K562 (cell line): ENCODE measurements around the gene SNUPN. TPM values are rescaled to one million over a fixed set of nuclear protein-coding genes. Genes with fewer than 3 reads are reported as not detected.
A peak's percentile ranks its signal among the peaks of the same experiment; 100 is the strongest.

Experiments
- ATAC-seq: fragments of 200-7000 bp; cut with Tn5 transposase; 3 replicates; pipeline ENCODE4 v1.9.1; 2020; ENCODE audit warnings: moderate library complexity
- BruUV-seq: library from RNA; stranded (reverse); fragments of 400-500 nt; replicated peaks from 2 replicates; lab custom pipeline; 2021; lab: Mats Ljungman, UMichigan
- CTCF ChIA-PET: fragments of 300-600 bp; formaldehyde crosslinking; extraction: SDS; loops from one replicate; lab custom pipeline; 2021; ENCODE audit warnings: low intra/inter-chr PET ratio; lab: Yijun Ruan, JAX
- POLR2A ChIA-PET: fragments of 300-600, 350-650 bp; sonication (Branson Sonifier 250); formaldehyde crosslinking; extraction: SDS; loops from one replicate; lab custom pipeline; 2021; ENCODE audit warnings: antibody characterized with exemption, inconsistent platforms; lab: Yijun Ruan, JAX
- DNase-seq, 4 experiments: peaks; one replicate each; pipeline versions ENCODE4 v3.0.0 to v3.0.0-alpha.2; 2011 to 2018; ENCODE audit warnings: low spot score in 3 of 4, mixed read lengths in 3 of 4; ENCODE audit errors: extremely low read depth in 1 of 4
- FAIRE-seq: peaks from 2 replicates; lab custom pipeline; 2011; peaks lifted over from hg19 to GRCh38; lab: Jason Lieb, UNC
- H2AFZ ChIP-seq: 2 replicates; pipeline ENCODE4 v1.6.0; 2011; ENCODE audit warnings: low read depth, low read length, control low read depth, inconsistent platforms
- H3K27ac ChIP-seq: fragments of 200-600 bp; 3 replicates; pipeline ENCODE4 v1.8.0; 2011; ENCODE audit warnings: low read depth, mild to moderate bottlenecking, control low read depth, inconsistent platforms, low read length, moderate library complexity, mixed read lengths; ENCODE audit errors: extremely low read depth
- H3K27me3 ChIP-seq, 2 experiments: fragments of 300-600 bp in 1 of 2; 2 replicates in 1 of 2; 3 replicates in 1 of 2; pipeline versions ENCODE4 v1.6.0 to v1.8.0; 2011; ENCODE audit warnings: inconsistent platforms in 2 of 2, low read length in 2 of 2, mild to moderate bottlenecking in 1 of 2, mixed read lengths in 1 of 2, moderate library complexity in 1 of 2; ENCODE audit not compliant: control insufficient read depth in 2 of 2, insufficient read depth in 2 of 2
- H3K36me3 ChIP-seq: fragments of 300-600 bp; 3 replicates; pipeline ENCODE4 v1.8.0; 2011; ENCODE audit warnings: mild to moderate bottlenecking, low read length, inconsistent platforms; ENCODE audit not compliant: control insufficient read depth, insufficient read depth
- H3K4me1 ChIP-seq, 2 experiments: fragments of 200-600 bp in 1 of 2; replicated peaks in 1 of 2; 2 replicates in 1 of 2; 3 replicates in 1 of 2; pipeline versions ENCODE4 v1.5.1 to v1.8.0; 2011; ENCODE audit warnings: inconsistent platforms in 2 of 2, low read length in 2 of 2, mild to moderate bottlenecking in 1 of 2, mixed read lengths in 1 of 2, moderate library complexity in 1 of 2; ENCODE audit not compliant: control insufficient read depth in 2 of 2, insufficient read depth in 2 of 2
- H3K4me2 ChIP-seq: 2 replicates; pipeline ENCODE4 v1.6.1; 2011; ENCODE audit warnings: low read length, control low read depth, inconsistent platforms, mixed read lengths; ENCODE audit not compliant: insufficient read depth
- H3K4me3 ChIP-seq: fragments of 200-600 bp; sonication (generic), shearing (Covaris generic); 2 replicates; pipeline ENCODE4 v1.5.1; 2016; ENCODE audit warnings: control low read depth, inconsistent platforms
- H3K79me2 ChIP-seq: fragments of 200-600 bp; 3 replicates; pipeline ENCODE4 v1.8.0; 2011; ENCODE audit warnings: low read length, inconsistent platforms; ENCODE audit not compliant: control insufficient read depth, insufficient read depth
- H3K9ac ChIP-seq, 2 experiments: 2 replicates each; pipeline versions ENCODE4 v1.6.0 to v1.6.1; 2011; ENCODE audit warnings: low read depth in 2 of 2, low read length in 2 of 2, control low read depth in 1 of 2, inconsistent platforms in 1 of 2, mild to moderate bottlenecking in 1 of 2, mixed read lengths in 1 of 2; ENCODE audit not compliant: insufficient read depth in 1 of 2
- H3K9me1 ChIP-seq: one replicate; pipeline ENCODE4 v1.6.0; 2011; ENCODE audit warnings: inconsistent platforms, mild to moderate bottlenecking, low read length, moderate library complexity; ENCODE audit not compliant: control insufficient read depth, insufficient read depth
- H3K9me3 ChIP-seq: replicated peaks from 2 replicates; pipeline ENCODE4 v1.5.1; 2011; ENCODE audit warnings: low read depth, low read length, inconsistent platforms; ENCODE audit not compliant: control insufficient read depth, insufficient read depth
- H4K20me1 ChIP-seq: replicated peaks from 2 replicates; pipeline ENCODE4 v1.6.1; 2011; ENCODE audit warnings: low read length, inconsistent platforms, mixed read lengths; ENCODE audit not compliant: control insufficient read depth, insufficient read depth
- CBFA2T3 ChIP-seq: fragments of 450-650 bp; IDR thresholded peaks from 2 replicates; pipeline ENCODE4 v1.6.1; 2017
- CUX1 ChIP-seq: fragments of 200-800 bp; sonication (Bioruptor generic); IDR thresholded peaks from 2 replicates; pipeline ENCODE4 v1.6.1; 2016; ENCODE audit warnings: missing genetic modification characterization, missing compliant biosample characterization
- DPF2 ChIP-seq: fragments of 450-650 bp; IDR thresholded peaks from 2 replicates; pipeline ENCODE4 v1.6.1; 2016
- GMEB1 ChIP-seq: fragments of 250-450 bp; sonication (Bioruptor Pico); IDR thresholded peaks from 2 replicates; pipeline ENCODE4 v1.4.0; 2020; ENCODE audit warnings: mild to moderate bottlenecking
- HDAC1 ChIP-seq, 2 experiments: fragments of 450-650 bp; IDR thresholded peaks; 2 replicates each; pipeline ENCODE4 v1.6.1; 2016 to 2017; ENCODE audit warnings: inconsistent platforms in 1 of 2, mild to moderate bottlenecking in 1 of 2, moderate library complexity in 1 of 2
- NCOR1 ChIP-seq: fragments of 450-650 bp; IDR thresholded peaks from 2 replicates; pipeline ENCODE4 v1.6.1; 2016; ENCODE audit warnings: mild to moderate bottlenecking, moderate library complexity
- NFIC ChIP-seq: fragments of 450-650 bp; IDR thresholded peaks from 2 replicates; pipeline ENCODE4 v1.6.1; 2017; ENCODE audit warnings: mild to moderate bottlenecking, inconsistent platforms
- PHB2 ChIP-seq: fragments of 450-650 bp; IDR thresholded peaks from 2 replicates; pipeline ENCODE4 v1.6.1; 2017; ENCODE audit warnings: low read depth
- SMARCC2 ChIP-seq: fragments of 450-650 bp; IDR thresholded peaks from 2 replicates; pipeline ENCODE4 v1.6.1; 2017; ENCODE audit warnings: antibody characterized with exemption, moderate library complexity, mild to moderate bottlenecking, low read depth
- TCF3 ChIP-seq: sonication (generic); formaldehyde crosslinking; IDR thresholded peaks from 2 replicates; pipeline ENCODE4 v1.4.0; 2020; ENCODE audit warnings: mild to moderate bottlenecking, missing genetic modification reagents
- TEAD4 ChIP-seq, 2 experiments: sonication (generic) in 1 of 2; formaldehyde crosslinking in 1 of 2; IDR thresholded peaks; 2 replicates each; pipeline versions ENCODE4 v1.6.1 to v1.8.0; 2012 to 2022; ENCODE audit warnings: borderline replicate concordance in 1 of 2, inconsistent platforms in 1 of 2, low read length in 1 of 2, mild to moderate bottlenecking in 1 of 2, missing genetic modification reagents in 1 of 2
- ZFP36 ChIP-seq: fragments of 150-350 bp; IDR thresholded peaks from 2 replicates; pipeline ENCODE4 v1.6.1; 2018; ENCODE audit warnings: low read length, low read depth; ENCODE audit not compliant: partially characterized antibody
- ZNF277 ChIP-seq: fragments of 250-450 bp; sonication (Bioruptor Pico); IDR thresholded peaks from 2 replicates; pipeline ENCODE4 v1.8.0; 2022; ENCODE audit warnings: inconsistent platforms, mild to moderate bottlenecking, moderate library complexity, borderline replicate concordance
- ZNF79 ChIP-seq: fragments of 250-450 bp; sonication (Bioruptor Pico); IDR thresholded peaks from 2 replicates; pipeline ENCODE4 v1.4.0; 2020; ENCODE audit warnings: low read depth, mild to moderate bottlenecking, moderate library complexity
- WGBS: fragments of 100-300 bp; shearing (Covaris generic); methylation state at CpG from one replicate; pipeline ENCODE4 v1.1.6; 2016; ENCODE audit warnings: low coverage, mixed read lengths; ENCODE audit not compliant: insufficient coverage; ENCODE audit errors: missing lambda C conversion rate; 5-methylcytosine and 5-hydroxymethylcytosine counted together
- in situ Hi-C: fragments of 300-500 bp; cut with MboI; formaldehyde crosslinking; loops from 4 replicates; pipeline ENCODE4 v1.15.0; 2018; ENCODE audit warnings: inconsistent platforms, mixed read lengths
- intact Hi-C: fragments of 100-400 bp; cut with micrococcal nuclease; formaldehyde crosslinking; loops from 2 replicates; pipeline ENCODE4 v1.14.2; 2022
- polyA plus RNA-seq, 8 experiments: library from polyadenylated mRNA; depleted of rRNA in 4 of 8; stranded (reverse) in 5 of 8; unstranded in 3 of 8; fragments of >200 nt; fragmentation: Nextera tagmentation in 2 of 8; fragmentation: Illumina TruSeq in 1 of 8; extraction: Ambion mirVana in 2 of 8; extraction: Trizol in 1 of 8; gene quantifications; 2 replicates each; pipeline versions ENCODE4 v1.2.1 to v1.2.3, GENCODE V29; 2011 to 2014; ENCODE audit warnings: inconsistent platforms in 1 of 8, missing spikeins in 1 of 8
- total RNA-seq, 7 experiments: library from RNA; depleted of rRNA in 6 of 7; stranded (reverse); fragments of >200 nt in 6 of 7; fragmentation: Illumina TruSeq in 2 of 7; extraction: Trizol in 2 of 7; gene quantifications; 2 replicates each; pipeline versions ENCODE4 v1.2.1 to v1.2.3, GENCODE V29; 2011 to 2021; ENCODE audit warnings: low replicate concordance in 1 of 7

Gene SNUPN
- total and polyA plus RNA-seq, 9 of the 15 experiments (the other 6 are each of a cell fraction or from before 2014, with no cell fraction given) = 32.2 to 78.3 (median 40.0) TPM

- H3K9me3 ChIP-seq = no peaks in the 10 kb centered on the region
- 37% methylated on average over 4 of the region's 4 CpGs for WGBS
- peak; percentile 76 for ATAC-seq
- H3K4me1 ChIP-seq = peaks cover 5 to 14% of the 10 kb centered on the region in 2 experiments; a peak in 3 of 5 replicates
- H3K4me2 ChIP-seq = peak overlapping the region; percentile 53
- peaks cover 21% of the 10 kb centered on the region; the same call in 1 of the 3 replicates for H3K36me3 ChIP-seq
- FAIRE-seq = peak; percentile 83
- peaks cover 4% of the 10 kb centered on the region for H4K20me1 ChIP-seq
- no peak overlapping the region for H3K9ac ChIP-seq
- ChIA-PET POLR2A (interaction anchor here (0.6 to 1.3 kb wide), 6 partner anchors 10 to 263 kb away, joined by 3 to 5 read pairs (median 3); partner anchors contain the start of gene PTPN9), CTCF (no interaction called here)
- H3K9me1 ChIP-seq = no peaks in the 10 kb centered on the region
- no peaks in the 10 kb centered on the region for H3K27me3 ChIP-seq
- H3K4me3 ChIP-seq = no peak overlapping the region
- H2AFZ ChIP-seq = no peak overlapping the region
- intact Hi-C loops (no loop called here), in situ Hi-C loops (no loop called here)
- DNase-seq = peak in 2 of 4 experiments; percentile 31 to 70
- no TSS peak for BruUV-seq
- H3K79me2 ChIP-seq = no peaks in the 10 kb centered on the region
- H3K27ac ChIP-seq = no peak overlapping the region
- TF ChIP-seq NFIC = peak; percentile 15; the same call in 1 of the 2 replicates
- no peak for TF ChIP-seq SMARCC2
- no peak for TF ChIP-seq PHB2
- no peak for TF ChIP-seq GMEB1 (CRISPR knock-in tag)
- TF ChIP-seq CBFA2T3 = peak; percentile 89
- TF ChIP-seq TCF3 (CRISPR knock-in tag) = peak; percentile 91
- no peak for TF ChIP-seq ZNF277 (CRISPR knock-in tag)
- peak in 1 of 2 experiments; percentile 82; a peak in 2 of 4 replicates for TF ChIP-seq HDAC1 (IDR thresholded peaks at IDR 0.05)
- peak; percentile 68 for TF ChIP-seq TEAD4 (IDR thresholded peaks at IDR 0.05; ENCODE audit: low read length)
- no peak for TF ChIP-seq TEAD4 (CRISPR knock-in tag; IDR thresholded peaks at IDR 0.05; ENCODE audit: borderline replicate concordance)
- no peak for TF ChIP-seq ZFP36
- TF ChIP-seq CUX1 = no peak
- peak; percentile 33; the same call in 1 of the 2 replicates for TF ChIP-seq DPF2
- peak; percentile 70 for TF ChIP-seq NCOR1
- no peak for TF ChIP-seq ZNF79 (CRISPR knock-in tag)
Observed at GRCh38 chr15:75591655-75592364, 33.7 kb downstream of the SNUPN start.
